Neural progenitor cell (in vitro differentiated cells): Measurements from ENCODE around the gene KNL1. TPM values are rescaled to one million over a fixed set of nuclear protein-coding genes. Genes with fewer than 3 reads are reported as not detected.

Source experiments
- DNase-seq: peaks from one replicate; pipeline ENCODE4 v3.0.0-alpha.2; 2016; ENCODE audit warnings: low spot score
- H2AFZ ChIP-seq: fragments of 200-600 bp; sonication (generic); replicated peaks from 2 replicates; pipeline ENCODE4 v1.6.1; 2016; ENCODE audit warnings: antibody characterized with exemption
- H3F3A ChIP-seq: fragments of 200-600 bp; sonication (generic); 2 replicates; pipeline ENCODE4 v1.6.1; 2016; ENCODE audit warnings: antibody characterized with exemption, low read depth
- H3K27ac ChIP-seq: fragments of 200-600 bp; sonication (generic); 2 replicates; pipeline ENCODE4 v1.5.1; 2016; ENCODE audit warnings: mild to moderate bottlenecking
- H3K27me3 ChIP-seq: fragments of 200-600 bp; sonication (generic); 2 replicates; pipeline ENCODE4 v1.6.1; 2016; ENCODE audit warnings: mild to moderate bottlenecking, moderate library complexity
- H3K36me3 ChIP-seq: fragments of 200-600 bp; sonication (generic); 2 replicates; pipeline ENCODE4 v1.5.1; 2016
- H3K4me1 ChIP-seq: fragments of 200-600 bp; sonication (generic); 2 replicates; pipeline ENCODE4 v1.6.1; 2016; ENCODE audit warnings: mixed run types
- H3K4me2 ChIP-seq: fragments of 200-600 bp; sonication (generic); 2 replicates; pipeline ENCODE4 v1.6.1; 2016
- H3K4me3 ChIP-seq: fragments of 200-600 bp; sonication (generic); 2 replicates; pipeline ENCODE4 v1.5.1; 2016
- H3K79me2 ChIP-seq: fragments of 200-600 bp; sonication (generic); 2 replicates; pipeline ENCODE4 v1.6.1; 2016; ENCODE audit warnings: low read depth
- H3K9ac ChIP-seq: fragments of 200-600 bp; sonication (generic); 2 replicates; pipeline ENCODE4 v1.6.1; 2016
- H3K9me3 ChIP-seq: fragments of 200-600 bp; sonication (generic); 2 replicates; pipeline ENCODE4 v1.5.1; 2016; ENCODE audit warnings: low read depth
- H4K20me1 ChIP-seq: fragments of 200-600 bp; sonication (generic); 2 replicates; pipeline ENCODE4 v1.6.1; 2016; ENCODE audit warnings: low read depth
- H3K27ac Mint-ChIP-seq: 3 replicates; pipeline ENCODE4 v1.8.0; 2021; ENCODE audit warnings: mixed read lengths
- H3K27me3 Mint-ChIP-seq: 2 replicates; pipeline ENCODE4 v1.8.0; 2022; ENCODE audit warnings: low read depth, mild to moderate bottlenecking, inconsistent platforms, moderate library complexity, mixed read lengths; ENCODE audit not compliant: insufficient read depth
- H3K36me3 Mint-ChIP-seq: 3 replicates; pipeline ENCODE4 v1.8.0; 2021; ENCODE audit warnings: mixed read lengths
- H3K4me1 Mint-ChIP-seq: 3 replicates; pipeline ENCODE4 v1.8.0; 2021; ENCODE audit warnings: mixed read lengths
- H3K4me3 Mint-ChIP-seq: 3 replicates; pipeline ENCODE4 v1.8.0; 2021; ENCODE audit warnings: mild to moderate bottlenecking, moderate library complexity, mixed read lengths
- H3K9me3 Mint-ChIP-seq: 3 replicates; pipeline ENCODE4 v1.8.0; 2020; ENCODE audit warnings: mixed read lengths
- CTCF ChIP-seq: fragments of 200-600 bp; sonication (generic); IDR thresholded peaks from 2 replicates; pipeline ENCODE4 v1.5.1; 2017; ENCODE audit warnings: antibody characterized with exemption, mild to moderate bottlenecking
- EZH2 ChIP-seq: fragments of 200-600 bp; sonication (generic); IDR thresholded peaks from 2 replicates; pipeline ENCODE4 v1.6.1; 2017; ENCODE audit warnings: antibody characterized with exemption, mild to moderate bottlenecking, moderate library complexity
- EZH2phosphoT487 ChIP-seq: fragments of 200-600 bp; sonication (generic); IDR thresholded peaks from 2 replicates; pipeline ENCODE4 v1.6.1; 2017; ENCODE audit warnings: antibody characterized with exemption
- total RNA-seq: library from RNA; depleted of rRNA; stranded (reverse); fragments of >200 nt; gene quantifications from 2 replicates; pipeline ENCODE4 v1.2.3, GENCODE V29; 2015; ENCODE audit warnings: low replicate concordance

Gene KNL1
- total RNA-seq, 1 donor from 2014 or later: 125 TPM

DNA sequence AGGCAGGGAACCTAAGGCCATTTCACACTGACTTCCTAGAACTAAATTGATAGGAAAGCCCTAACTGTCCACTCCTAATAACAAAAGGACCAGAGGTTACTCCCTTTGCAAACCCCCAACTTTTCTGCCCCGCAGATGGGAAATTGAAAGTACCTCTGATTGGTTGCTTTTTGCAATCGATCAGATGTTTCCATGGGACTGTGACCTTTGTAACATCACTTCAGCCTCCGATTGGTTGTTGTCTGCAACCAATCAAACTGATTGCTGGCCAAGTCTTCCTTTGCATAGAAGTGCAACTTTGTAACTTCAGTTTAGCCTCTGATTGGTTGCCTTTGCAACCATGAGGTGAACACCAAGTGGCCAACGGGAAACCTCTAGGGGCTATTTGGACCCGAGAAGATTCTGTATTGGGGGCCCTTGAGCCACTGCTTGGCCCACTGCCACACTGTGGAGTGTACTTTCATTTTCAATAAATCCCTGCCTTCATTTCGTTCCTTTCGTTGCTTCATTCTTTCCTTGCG is 11.3 kb upstream of the KNL1 start:
- Mint-ChIP-seq H3K4me3 (no peak overlapping the region), H3K27me3 (no peaks in the 10 kb centered on the region), H3K36me3 (no peaks in the 10 kb centered on the region), H3K9me3 (peaks cover 3% of the 10 kb centered on the region), H3K27ac (no peak overlapping the region), H3K4me1 (no peaks in the 10 kb centered on the region)
- H3K27ac ChIP-seq: no peak overlapping the region
- H3K9ac ChIP-seq: no peak overlapping the region
- H3K4me3 ChIP-seq: no peak overlapping the region
- no peaks in the 10 kb centered on the region for H3K27me3 ChIP-seq
- H2AFZ ChIP-seq: peak overlapping the region; percentile 86
- no peaks in the 10 kb centered on the region for H3K79me2 ChIP-seq
- H3F3A ChIP-seq: no peaks in the 10 kb centered on the region
- no peaks in the 10 kb centered on the region for H3K36me3 ChIP-seq
- no peaks in the 10 kb centered on the region for H4K20me1 ChIP-seq
- no peak overlapping the region for H3K4me2 ChIP-seq
- no peaks in the 10 kb centered on the region for H3K9me3 ChIP-seq
- no peak for DNase-seq
- TF ChIP-seq EZH2: no peak
- no peak for TF ChIP-seq EZH2phosphoT487
- TF ChIP-seq CTCF: no peak
- H3K4me1 ChIP-seq: no peaks in the 10 kb centered on the region

- Mint-ChIP-seq H3K9me3 (no peaks in the 10 kb centered on the region), H3K27ac (no peak overlapping the region)
- peak overlapping the region; percentile 52 for H2AFZ ChIP-seq
These were observed 9.9 kb upstream of the KNL1 start for GRCh38 chr15:40584191-40584590.

GRCh38 chr15:40590667-40591050 is 3.4 kb upstream of the KNL1 start:
- DNase-seq: no peak
- H3K4me3 Mint-ChIP-seq: no peak overlapping the region
- Histone ChIP-seq H3K27ac (no peak overlapping the region), H3F3A (peaks cover 28% of the 10 kb centered on the region), H3K4me3 (no peak overlapping the region), H3K4me1 (peaks cover 7% of the 10 kb centered on the region), H3K27me3 (peaks cover 4% of the 10 kb centered on the region), H3K9me3 (no peaks in the 10 kb centered on the region), H3K9ac (no peak overlapping the region), H4K20me1 (no peaks in the 10 kb centered on the region), H3K36me3 (no peaks in the 10 kb centered on the region), H3K79me2 (peaks cover 12% of the 10 kb centered on the region), H3K4me2 (no peak overlapping the region), H2AFZ (peak overlapping the region; percentile 56)
- H3K36me3 Mint-ChIP-seq: peaks cover 5% of the 10 kb centered on the region
- peaks cover 3% of the 10 kb centered on the region for H3K9me3 Mint-ChIP-seq
- H3K4me1 Mint-ChIP-seq: peaks cover 16% of the 10 kb centered on the region
- TF ChIP-seq CTCF (no peak), EZH2phosphoT487 (no peak), EZH2 (no peak)
- peaks cover 19% of the 10 kb centered on the region for H3K27me3 Mint-ChIP-seq
- H3K27ac Mint-ChIP-seq: no peak overlapping the region

More at GRCh38 chr15:40584191-40584590, 9.9 kb upstream of the KNL1 start:
- Histone ChIP-seq H4K20me1 (no peaks in the 10 kb centered on the region), H3K27ac (no peak overlapping the region), H3K27me3 (no peaks in the 10 kb centered on the region), H3K4me3 (no peak overlapping the region), H3F3A (no peaks in the 10 kb centered on the region), H3K9ac (no peak overlapping the region), H3K4me2 (no peak overlapping the region), H3K4me1 (no peaks in the 10 kb centered on the region), H3K79me2 (no peaks in the 10 kb centered on the region), H3K36me3 (no peaks in the 10 kb centered on the region), H3K9me3 (no peaks in the 10 kb centered on the region)
- TF ChIP-seq EZH2 (no peak), CTCF (no peak), EZH2phosphoT487 (no peak)
- Mint-ChIP-seq H3K27me3 (no peaks in the 10 kb centered on the region), H3K4me3 (no peak overlapping the region), H3K4me1 (no peaks in the 10 kb centered on the region), H3K36me3 (no peaks in the 10 kb centered on the region)
- DNase-seq: no peak
